Hematopoietic multipotent progenitor cell treated with erythropoietin and hydrocortisone succinate and interleukin-3 and kit ligand, for 17 days (in vitro differentiated cells): ENCODE measurements around the gene SEZ6L.
A peak's percentile ranks its signal among the peaks of the same experiment; 100 is the strongest.
"Not testable (repeated sequence)": the region's sequence is repeated elsewhere in the genome, so short reads cannot be mapped to it uniquely, and the experiment has no call there.

Experiments
- DNase-seq: peaks from one replicate; pipeline ENCODE4 v3.0.0-alpha.2; 2015; ENCODE audit warnings: low spot score

The SEZ6L gene

GRCh38 chr22:26389125-26389524, 219.9 kb downstream of the SEZ6L start:
- no peak for DNase-seq

- no peak for DNase-seq
Observed at GRCh38 chr22:26391091-26391490, 221.8 kb downstream of the SEZ6L start.

- no peak for DNase-seq
Observed at GRCh38 chr22:26391623-26392022, 222.4 kb downstream of the SEZ6L start.

- DNase-seq = no peak
Observed at GRCh38 chr22:26393929-26394328, 224.7 kb downstream of the SEZ6L start.

- DNase-seq = no peak
Observed at GRCh38 chr22:26394777-26395176, 225.5 kb downstream of the SEZ6L start.

- DNase-seq = no peak
Observed at GRCh38 chr22:26395926-26396325, 226.7 kb downstream of the SEZ6L start.

- DNase-seq = peak; percentile 52
Observed at GRCh38 chr22:26398741-26399153, 229.5 kb downstream of the SEZ6L start.

- no peak for DNase-seq
Observed at GRCh38 chr22:26399289-26399688, 230.0 kb downstream of the SEZ6L start.

- no peak for DNase-seq
Observed at GRCh38 chr22:26401726-26402125, 232.5 kb downstream of the SEZ6L start.

- DNase-seq = no peak
Observed at GRCh38 chr22:26404851-26405421, 235.7 kb downstream of the SEZ6L start.

- DNase-seq = no peak
Observed at GRCh38 chr22:26406118-26406517, 236.9 kb downstream of the SEZ6L start.

GRCh38 chr22:26408562-26409220, 239.4 kb downstream of the SEZ6L start:
- not testable (repeated sequence) for DNase-seq

GRCh38 chr22:26409719-26410335, 240.6 kb downstream of the SEZ6L start:
- DNase-seq = no peak

GRCh38 chr22:26410386-26410785, 241.1 kb downstream of the SEZ6L start:
- no peak for DNase-seq

- DNase-seq = no peak
Observed at GRCh38 chr22:26414347-26414746, 245.1 kb downstream of the SEZ6L start.

GRCh38 chr22:26416256-26416655, 247.0 kb downstream of the SEZ6L start:
- no peak for DNase-seq

GRCh38 chr22:26416670-26417276, 247.5 kb downstream of the SEZ6L start:
- no peak for DNase-seq

GRCh38 chr22:26417406-26417805, 248.1 kb downstream of the SEZ6L start:
- DNase-seq = no peak

GRCh38 chr22:26418620-26419019, 249.4 kb downstream of the SEZ6L start:
- no peak for DNase-seq

GRCh38 chr22:26426924-26427323, 257.7 kb downstream of the SEZ6L start:
- DNase-seq = no peak

GRCh38 chr22:26428515-26429457, 259.5 kb downstream of the SEZ6L start, which contains the start of gene ASPHD2:
TSS of gene ASPHD2 (plus strand) at chr22:26429260. CDS start at chr22:26433616, 4,356 bp downstream.
- DNase-seq = no peak
